Smooth muscle cell (in vitro differentiated cells): Measurements from ENCODE around the gene FAM3B. TPM values are rescaled to one million over a fixed set of nuclear protein-coding genes. Genes with fewer than 3 reads are reported as not detected.
A peak's percentile ranks its signal among the peaks of the same experiment; 100 is the strongest.

Experiments
- DNase-seq: peaks from one replicate; lab custom pipeline; 2025; ENCODE audit not compliant: unreplicated experiment; lab: John Stamatoyannopoulos, UW
- H2AFZ ChIP-seq: fragments of 200-600 bp; sonication (generic); 2 replicates; pipeline ENCODE4 v1.6.0; 2016; ENCODE audit warnings: antibody characterized with exemption, low read depth, mild to moderate bottlenecking
- H3F3A ChIP-seq: fragments of 200-600 bp; sonication (generic); 2 replicates; pipeline ENCODE4 v1.6.0; 2017; ENCODE audit warnings: antibody characterized with exemption, low read depth
- H3K27ac ChIP-seq: fragments of 200-600 bp; sonication (generic); 2 replicates; pipeline ENCODE4 v1.5.1; 2016; ENCODE audit warnings: low read depth, mild to moderate bottlenecking
- H3K27me3 ChIP-seq: fragments of 200-600 bp; sonication (generic); 2 replicates; pipeline ENCODE4 v1.6.1; 2016; ENCODE audit warnings: low read depth, mild to moderate bottlenecking
- H3K36me3 ChIP-seq: fragments of 200-600 bp; sonication (generic); 2 replicates; pipeline ENCODE4 v1.5.1; 2016; ENCODE audit warnings: low read depth
- H3K4me1 ChIP-seq: fragments of 200-600 bp; sonication (generic); 2 replicates; pipeline ENCODE4 v1.5.1; 2016; ENCODE audit warnings: low read depth
- H3K4me2 ChIP-seq: fragments of 200-600 bp; sonication (generic); 2 replicates; pipeline ENCODE4 v1.6.0; 2016; ENCODE audit warnings: mild to moderate bottlenecking
- H3K4me3 ChIP-seq: fragments of 200-600 bp; sonication (generic); 2 replicates; pipeline ENCODE4 v1.5.1; 2016; ENCODE audit warnings: mild to moderate bottlenecking
- H3K79me2 ChIP-seq: fragments of 200-600 bp; sonication (generic); 2 replicates; pipeline ENCODE4 v1.6.0; 2016; ENCODE audit warnings: low read depth, mild to moderate bottlenecking
- H3K9ac ChIP-seq: fragments of 200-600 bp; sonication (generic); 2 replicates; pipeline ENCODE4 v1.6.0; 2016; ENCODE audit warnings: low read depth
- H3K9me3 ChIP-seq: fragments of 200-600 bp; sonication (generic); replicated peaks from 2 replicates; pipeline ENCODE4 v1.5.1; 2016; ENCODE audit warnings: low read depth
- H4K20me1 ChIP-seq: fragments of 200-600 bp; sonication (generic); 2 replicates; pipeline ENCODE4 v1.6.0; 2016; ENCODE audit warnings: low read depth
- WGBS: methylation state at CpG from one replicate; pipeline ENCODE4 v1.1.7; 2016; ENCODE audit warnings: low lambda C conversion rate; 5-methylcytosine and 5-hydroxymethylcytosine counted together
- polyA plus RNA-seq: library from polyadenylated mRNA; unstranded; fragments of >200 nt; fragmentation: Nextera tagmentation; extraction: Ambion mirVana; gene quantifications from 2 replicates; pipeline ENCODE4 v1.2.1, GENCODE V29; 2016
- total RNA-seq: library from RNA; depleted of rRNA; stranded (reverse); fragments of >200 nt; gene quantifications from 2 replicates; pipeline ENCODE4 v1.2.3, GENCODE V29; 2014
- TF ChIP-seq, protein P1 (sequence below): fragments of 200-600 bp; sonication (generic); IDR thresholded peaks from 2 replicates; pipeline ENCODE4 v1.5.1; 2017; ENCODE audit warnings: borderline replicate concordance, mild to moderate bottlenecking, antibody characterized with exemption; ENCODE audit not compliant: insufficient read depth, poor library complexity, severe bottlenecking

The FAM3B gene
- total and polyA plus RNA-seq, 2 experiments from 2014 or later = 0.18 TPM; not detected in 1

- H4K20me1 ChIP-seq = no peaks in the 10 kb centered on the region
- H3K27ac ChIP-seq = no peak overlapping the region
- H3K27me3 ChIP-seq = no peaks in the 10 kb centered on the region
- H2AFZ ChIP-seq = peak overlapping the region; percentile 78
- H3K9ac ChIP-seq = no peak overlapping the region
- DNase-seq = no peak
- no peaks in the 10 kb centered on the region for H3F3A ChIP-seq
- WGBS = 29% methylated on average over 22 of the region's 29 CpGs
- H3K36me3 ChIP-seq = no peaks in the 10 kb centered on the region
- H3K9me3 ChIP-seq = no peaks in the 10 kb centered on the region
- peaks cover 3% of the 10 kb centered on the region for H3K4me1 ChIP-seq
- TF ChIP-seq, protein P1, sequence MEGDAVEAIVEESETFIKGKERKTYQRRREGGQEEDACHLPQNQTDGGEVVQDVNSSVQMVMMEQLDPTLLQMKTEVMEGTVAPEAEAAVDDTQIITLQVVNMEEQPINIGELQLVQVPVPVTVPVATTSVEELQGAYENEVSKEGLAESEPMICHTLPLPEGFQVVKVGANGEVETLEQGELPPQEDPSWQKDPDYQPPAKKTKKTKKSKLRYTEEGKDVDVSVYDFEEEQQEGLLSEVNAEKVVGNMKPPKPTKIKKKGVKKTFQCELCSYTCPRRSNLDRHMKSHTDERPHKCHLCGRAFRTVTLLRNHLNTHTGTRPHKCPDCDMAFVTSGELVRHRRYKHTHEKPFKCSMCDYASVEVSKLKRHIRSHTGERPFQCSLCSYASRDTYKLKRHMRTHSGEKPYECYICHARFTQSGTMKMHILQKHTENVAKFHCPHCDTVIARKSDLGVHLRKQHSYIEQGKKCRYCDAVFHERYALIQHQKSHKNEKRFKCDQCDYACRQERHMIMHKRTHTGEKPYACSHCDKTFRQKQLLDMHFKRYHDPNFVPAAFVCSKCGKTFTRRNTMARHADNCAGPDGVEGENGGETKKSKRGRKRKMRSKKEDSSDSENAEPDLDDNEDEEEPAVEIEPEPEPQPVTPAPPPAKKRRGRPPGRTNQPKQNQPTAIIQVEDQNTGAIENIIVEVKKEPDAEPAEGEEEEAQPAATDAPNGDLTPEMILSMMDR = no peak
- H3K4me3 ChIP-seq = no peak overlapping the region
- no peaks in the 10 kb centered on the region for H3K79me2 ChIP-seq
- peak overlapping the region; percentile 74 for H3K4me2 ChIP-seq
Observed at GRCh38 chr21:41369105-41369919, 52.7 kb downstream of the FAM3B start.

DNA sequence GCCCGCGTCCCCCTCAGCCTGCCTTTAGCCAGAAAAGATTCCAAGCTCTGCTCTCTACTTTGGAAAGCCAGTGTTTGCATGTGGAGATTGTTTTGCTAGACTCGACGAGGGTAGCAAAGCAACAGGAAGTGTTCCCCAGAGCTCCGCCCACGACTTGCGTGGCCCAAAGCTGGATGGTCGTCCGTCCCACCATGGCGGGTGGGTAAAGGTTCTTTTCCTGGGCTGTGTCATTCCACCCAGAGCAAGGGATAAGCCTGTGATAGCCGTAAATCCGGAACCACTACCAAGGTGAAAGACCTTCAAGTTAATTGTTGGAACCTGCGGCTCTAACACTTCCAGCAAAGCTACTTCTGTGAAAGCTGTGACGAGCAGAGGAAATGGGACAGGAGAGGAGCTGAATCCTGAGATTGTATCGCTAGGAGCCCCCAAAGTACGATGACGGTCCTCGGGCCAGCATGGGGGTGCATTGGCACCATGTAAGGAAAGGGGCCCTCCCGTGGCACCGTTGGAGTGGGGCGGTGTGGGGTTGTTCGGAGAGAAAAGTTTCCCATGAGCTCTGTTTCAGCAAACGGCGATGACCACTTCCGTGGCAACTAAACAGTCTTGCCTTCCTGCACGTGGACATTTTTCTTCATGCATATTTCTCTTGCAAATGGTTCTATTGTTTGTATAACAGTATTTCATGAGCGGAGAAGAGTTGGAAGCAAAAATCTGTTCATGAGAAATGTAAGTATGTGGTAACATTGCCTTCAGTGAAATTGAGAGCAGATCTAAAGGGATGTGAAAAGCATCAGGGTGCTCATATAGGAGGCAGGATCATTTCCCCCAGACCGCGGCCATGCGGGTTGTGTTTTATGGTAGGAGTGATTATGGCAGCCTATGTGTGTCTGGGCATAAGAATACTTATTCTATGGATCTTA lies 53.6 kb downstream of the FAM3B start:
- no peak overlapping the region for H3K4me2 ChIP-seq
- no peaks in the 10 kb centered on the region for H3K9me3 ChIP-seq
- H4K20me1 ChIP-seq = no peaks in the 10 kb centered on the region
- no peak overlapping the region for H3K9ac ChIP-seq
- no peak overlapping the region for H3K27ac ChIP-seq
- no peaks in the 10 kb centered on the region for H3F3A ChIP-seq
- no peak for DNase-seq
- H3K4me3 ChIP-seq = no peak overlapping the region
- no peak overlapping the region for H2AFZ ChIP-seq
- H3K27me3 ChIP-seq = no peaks in the 10 kb centered on the region
- TF ChIP-seq, protein P1 = no peak
- peaks cover 3% of the 10 kb centered on the region for H3K4me1 ChIP-seq
- WGBS = 82% methylated on average over 29 of the region's 30 CpGs
- H3K36me3 ChIP-seq = no peaks in the 10 kb centered on the region
- no peaks in the 10 kb centered on the region for H3K79me2 ChIP-seq

GRCh38 chr21:41370840-41371684 lies 54.5 kb downstream of the FAM3B start:
- no peak overlapping the region for H3K4me2 ChIP-seq
- DNase-seq = no peak
- no peaks in the 10 kb centered on the region for H3K27me3 ChIP-seq
- no peaks in the 10 kb centered on the region for H4K20me1 ChIP-seq
- no peak overlapping the region for H3K27ac ChIP-seq
- peaks cover 3% of the 10 kb centered on the region for H3K4me1 ChIP-seq
- H3K9me3 ChIP-seq = no peaks in the 10 kb centered on the region
- no peak overlapping the region for H3K4me3 ChIP-seq
- WGBS = 68% methylated on average over 12 of the region's 12 CpGs
- no peak overlapping the region for H2AFZ ChIP-seq
- no peaks in the 10 kb centered on the region for H3K79me2 ChIP-seq
- H3K36me3 ChIP-seq = no peaks in the 10 kb centered on the region
- H3F3A ChIP-seq = no peaks in the 10 kb centered on the region
- TF ChIP-seq, protein P1 = no peak
- no peak overlapping the region for H3K9ac ChIP-seq
